ENCODE results near the gene PRPF18. TPM values are rescaled to one million over a fixed set of nuclear protein-coding genes. Genes with fewer than 3 reads are reported as not detected.
A peak's percentile ranks its signal among the peaks of the same experiment; 100 is the strongest.

PRPF18 gene
- total RNA-seq, 1 donor from 2014 or later, result 29.6 TPM

DNA sequence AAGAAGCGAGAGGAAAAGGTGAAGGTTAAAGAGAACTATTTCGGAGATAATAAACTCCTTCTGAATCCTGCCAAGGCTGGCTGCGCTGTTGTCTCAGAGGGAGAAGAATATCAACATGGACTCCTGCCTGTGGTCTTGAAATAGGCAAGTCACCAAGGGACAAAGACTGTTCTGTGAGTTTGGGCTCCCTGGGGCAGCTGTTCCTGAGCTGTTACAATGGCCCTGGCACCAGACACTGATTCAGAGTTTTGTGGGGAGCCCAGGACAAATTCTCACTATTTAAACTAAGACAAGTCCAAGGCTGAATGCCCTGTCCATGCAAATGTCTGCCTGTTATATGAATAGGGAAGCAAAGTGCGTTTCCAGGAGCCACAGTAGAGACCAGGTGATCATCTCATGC is 81.4 kb downstream of the PRPF18 start:
- DNase-seq (ENCODE audit: low read depth, low spot score), result no peak

DNA sequence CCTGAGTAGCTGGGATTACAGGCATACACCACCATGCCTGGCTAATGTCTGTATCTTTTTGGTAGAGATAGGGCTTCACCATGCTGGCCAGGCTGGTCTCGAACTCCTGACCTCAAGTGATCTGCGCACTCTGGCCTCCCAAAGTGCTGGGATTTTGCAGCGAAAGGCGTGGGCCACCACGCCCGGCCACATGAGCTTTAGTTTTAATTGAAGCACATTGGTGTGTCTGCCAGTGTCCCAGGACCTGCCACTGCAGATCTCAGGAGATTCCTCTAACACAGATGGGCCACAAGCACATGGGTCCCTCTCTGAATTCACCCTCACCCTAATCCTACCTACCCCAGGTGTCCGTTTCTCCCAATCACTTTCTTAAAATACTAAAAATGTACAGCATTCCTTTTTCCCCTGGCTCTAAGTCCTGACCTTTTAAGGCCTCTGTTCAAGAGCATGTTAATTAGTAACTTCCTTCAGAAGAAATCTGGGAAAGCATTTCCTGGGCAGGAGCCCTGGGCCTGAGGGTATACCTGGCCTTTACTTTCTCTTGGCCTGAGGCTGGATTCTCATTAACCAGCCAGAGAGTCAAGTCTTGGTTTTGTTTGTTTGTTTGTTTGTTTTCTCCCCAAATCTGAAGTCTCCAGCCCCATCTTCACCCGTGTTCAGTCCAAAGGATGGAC is 82.6 kb downstream of the PRPF18 start:
- DNase-seq (ENCODE audit: low read depth, low spot score), result no peak

DNA sequence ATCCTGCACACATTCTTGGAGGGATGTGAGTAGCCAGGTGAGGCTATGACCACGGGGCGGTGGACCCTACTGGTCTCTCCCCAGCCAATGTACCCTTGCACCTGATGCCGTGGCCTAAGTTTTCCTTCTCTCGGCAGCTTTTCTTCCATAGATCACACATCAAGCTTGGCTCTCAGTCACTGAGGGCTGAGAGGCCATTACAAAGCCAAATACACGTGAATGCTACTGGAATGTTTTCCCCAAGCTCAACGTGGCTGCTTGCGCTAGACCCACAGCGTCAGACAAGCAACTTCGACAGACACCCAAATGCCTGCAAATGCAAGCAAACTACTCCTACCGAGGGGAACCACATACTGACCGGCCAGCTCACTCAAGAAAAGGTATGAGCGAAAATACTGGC is 83.1 kb downstream of the PRPF18 start:
- no peak for DNase-seq (ENCODE audit: low read depth, low spot score)

- DNase-seq (ENCODE audit: low read depth, low spot score), result no peak
These were observed 83.5 kb downstream of the PRPF18 start for GRCh38 chr10:13670311-13670710.

GRCh38 chr10:13671904-13672303 is 85.1 kb downstream of the PRPF18 start:
- DNase-seq (ENCODE audit: low read depth, low spot score), result no peak

- DNase-seq (ENCODE audit: low read depth, low spot score), result no peak
These were observed 85.8 kb downstream of the PRPF18 start for GRCh38 chr10:13672548-13672947.

DNA sequence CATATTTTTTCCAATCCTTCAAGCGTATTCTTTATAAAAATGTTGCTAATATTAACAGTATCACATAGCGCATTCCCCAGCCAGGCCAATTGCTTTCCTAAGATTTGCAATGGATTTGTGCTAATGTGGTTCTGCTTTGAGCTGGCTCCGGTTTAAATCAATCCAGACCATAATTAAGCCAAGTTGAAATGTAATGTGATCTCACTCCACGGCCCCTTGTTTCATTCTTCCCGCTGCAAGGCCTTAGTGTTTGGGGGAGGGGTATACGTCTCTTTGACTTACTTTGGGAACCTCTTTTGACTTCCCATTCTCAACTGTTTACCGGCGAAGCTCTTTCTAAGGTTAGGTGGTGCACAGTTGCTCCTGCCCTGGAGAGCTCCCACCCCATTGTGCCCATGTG is 86.4 kb downstream of the PRPF18 start:
- no peak for DNase-seq (ENCODE audit: low read depth, low spot score)

DNA sequence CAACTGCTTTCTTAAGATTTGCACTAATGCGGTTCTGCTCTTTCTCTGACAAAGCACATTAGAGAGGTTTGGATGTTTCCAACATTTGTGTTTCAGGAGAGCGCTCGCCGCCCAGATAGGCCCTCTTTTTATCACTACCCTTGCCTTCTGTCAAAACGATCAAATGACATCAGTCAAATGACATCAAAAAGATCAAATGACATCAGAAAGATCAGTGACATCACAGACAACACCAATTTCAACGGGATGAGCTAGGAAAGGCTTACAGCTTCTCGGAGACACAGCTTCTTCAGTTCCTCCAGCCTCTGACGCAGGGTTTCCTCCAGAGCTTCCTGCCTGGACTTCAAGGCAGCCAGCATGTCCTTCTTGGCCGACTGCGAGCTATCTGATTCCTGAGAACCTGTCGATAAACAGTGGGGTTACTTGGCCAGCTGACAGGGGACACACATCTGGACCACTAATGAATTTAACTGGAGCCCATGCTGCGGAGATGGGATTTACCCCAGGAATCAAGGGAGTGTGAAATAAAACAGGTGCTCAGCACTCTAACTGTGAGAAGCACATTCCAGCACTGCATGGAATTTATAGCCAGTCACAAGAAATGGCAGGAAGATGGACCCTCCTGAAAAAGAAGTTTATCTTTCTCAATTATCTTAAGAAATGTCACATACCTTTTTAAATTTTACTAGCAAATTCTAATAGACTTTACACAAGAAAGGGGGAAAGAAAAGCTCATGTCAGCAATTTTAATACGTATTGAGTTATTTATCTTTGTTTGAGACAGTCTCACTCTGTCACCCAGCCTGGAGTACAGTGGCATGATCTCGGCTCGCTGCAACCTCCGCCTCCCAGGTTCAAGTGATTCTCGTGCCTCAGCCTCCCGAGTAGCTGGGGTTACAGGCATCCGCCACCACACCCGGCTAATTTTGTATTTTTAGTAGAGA is 88.2 kb downstream of the PRPF18 start:
- peak; percentile 50 for DNase-seq (ENCODE audit: low read depth, low spot score)

DNA sequence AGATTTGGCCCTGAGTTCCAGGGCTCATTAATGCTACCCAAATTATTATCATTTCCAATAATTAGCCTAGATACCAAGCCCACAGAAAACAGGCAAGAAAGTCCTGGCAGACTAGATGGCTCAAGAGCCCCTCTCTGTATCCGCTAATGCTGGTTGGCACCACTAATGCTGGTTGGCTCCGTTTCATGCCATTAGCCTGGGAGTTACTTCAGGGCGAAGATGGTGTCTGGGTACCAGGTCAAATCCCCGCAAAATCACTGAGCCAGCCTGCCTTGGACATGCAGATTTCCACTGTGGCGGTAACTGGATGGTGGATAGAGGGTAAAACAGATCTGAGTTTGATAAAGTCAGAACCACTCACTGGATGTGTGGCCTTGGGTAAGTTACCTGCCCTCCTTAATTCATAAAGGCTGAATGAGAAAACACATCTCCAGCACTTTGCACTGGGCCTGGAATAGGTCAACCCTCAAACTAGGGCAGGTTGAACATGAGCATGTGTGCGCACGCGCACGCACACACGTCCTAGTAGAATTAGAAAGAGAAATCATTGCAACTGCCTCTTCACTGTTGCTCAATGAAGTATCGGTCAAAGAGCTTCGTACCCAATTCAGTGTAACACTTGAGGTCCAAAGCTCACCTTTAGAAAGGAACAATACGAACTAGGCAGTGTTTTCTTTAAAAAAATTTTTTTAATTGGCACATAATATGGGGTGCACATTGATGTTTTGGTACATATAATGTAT is 91.5 kb downstream of the PRPF18 start:
- DNase-seq (ENCODE audit: low read depth, low spot score), result no peak

Other genes with a start within 250 kb of the PRPF18 start
- gene SEPHS1, start 238.7 kb upstream of the PRPF18 start, total RNA-seq, result 46.5 and 55.7 TPM in 2 replicates
- gene BEND7, start 58.0 kb upstream of the PRPF18 start, total RNA-seq, result 13.9 and 16.5 TPM in 2 replicates

Data from pulmonary artery endothelial cell (primary cell).